Peyer's patch (tissue), 4 donors: ENCODE results near the gene WASHC2A.
"Not testable (repeated sequence)": the region's sequence is repeated elsewhere in the genome, so short reads cannot be mapped to it uniquely, and the experiment has no call there.

Experiments
- CTCF ChIP-seq, 6 experiments: fragments of 450-650 bp in 4 of 6; fragments of 200-600 bp in 2 of 6; sonication (generic) in 1 of 6; IDR thresholded peaks; one replicate each; pipeline ENCODE4 v1.5.1; 2017 to 2019; ENCODE audit warnings: antibody characterized with exemption in 6 of 6, mild to moderate bottlenecking in 3 of 6, moderate library complexity in 1 of 6
- POLR2A ChIP-seq, 2 donors: fragments of 450-650 bp; IDR thresholded peaks; one replicate each; pipeline ENCODE4 v1.5.1; 2017; ENCODE audit warnings: antibody characterized with exemption in 2 of 2, mild to moderate bottlenecking in 2 of 2, moderate library complexity in 2 of 2

GRCh38 chr10:50167833-50168232 lies 100.1 kb downstream of the WASHC2A start:
- not testable (repeated sequence) for TF ChIP-seq CTCF, POLR2A (IDR thresholded peaks at IDR 0.05)
